Adrenal gland (tissue), 12 donors: ENCODE results near the gene CABP4. TPM values are rescaled to one million over a fixed set of nuclear protein-coding genes. Genes with fewer than 3 reads are reported as not detected.
"Not testable (repeated sequence)": the region's sequence is repeated elsewhere in the genome, so short reads cannot be mapped to it uniquely, and the experiment has no call there.

ENCODE experiments used
- DNase-seq, 7 donors: peaks; one replicate each; pipeline ENCODE4 v3.0.0-alpha.2; 2019 to 2020
- H3K27ac ChIP-seq, 5 donors: fragments of 200-600 bp; sonication (generic) in 4 of 5; 1 replicate in 3 of 5; 2 replicates in 2 of 5; pipeline versions ENCODE4 v1.5.1 to v1.8.0; 2016 to 2020; ENCODE audit warnings: mild to moderate bottlenecking in 1 of 5
- H3K27me3 ChIP-seq: fragments of 200-600 bp; 2 replicates; pipeline ENCODE4 v1.8.0; 2021
- H3K36me3 ChIP-seq, 2 donors: fragments of 200-600 bp; replicated peaks in 1 of 2; 1 replicate in 1 of 2; 2 replicates in 1 of 2; pipeline versions ENCODE4 v1.5.1 to v1.8.0; 2018 to 2022
- H3K4me1 ChIP-seq, 2 donors: fragments of 200-600 bp; replicated peaks in 1 of 2; 1 replicate in 1 of 2; 2 replicates in 1 of 2; pipeline versions ENCODE4 v1.5.1 to v1.8.0; 2018 to 2021
- H3K4me3 ChIP-seq, 4 donors: fragments of 200-600 bp; sonication (generic) in 3 of 4; one replicate each; pipeline ENCODE4 v1.5.1; 2016 to 2018
- H3K9me3 ChIP-seq, 3 donors: fragments of 200-600 bp; sonication (generic) in 1 of 3; replicated peaks in 1 of 3; 1 replicate in 2 of 3; 2 replicates in 1 of 3; pipeline versions ENCODE4 v1.5.1 to v1.8.0; 2016 to 2021
- CTCF ChIP-seq, 6 experiments: fragments of 450-650 bp in 4 of 6; fragments of 200-600 bp in 2 of 6; sonication (generic) in 1 of 6; IDR thresholded peaks; 1 replicate in 5 of 6; 2 replicates in 1 of 6; pipeline versions ENCODE4 v1.5.1 to v1.8.0; 2016 to 2021; ENCODE audit warnings: antibody characterized with exemption in 6 of 6, mild to moderate bottlenecking in 2 of 6, moderate library complexity in 1 of 6
- POLR2A ChIP-seq, 2 donors: fragments of 450-650 bp; IDR thresholded peaks; one replicate each; pipeline ENCODE4 v1.6.1; 2017; ENCODE audit warnings: antibody characterized with exemption in 2 of 2, mild to moderate bottlenecking in 2 of 2, moderate library complexity in 1 of 2
- WGBS, 4 donors: extraction: QIAGEN DNeasy Blood & Tissue Kit in 2 of 4; methylation state at CpG; one replicate each; pipeline versions ENCODE4 v1.1.5 to v1.1.7; 2013 to 2017; 5-methylcytosine and 5-hydroxymethylcytosine counted together
- intact Hi-C, 2 donors: fragments of 100-400 bp; cut with DNase I; formaldehyde crosslinking; loops; one replicate each; pipeline versions ENCODE4 v1.14.1 to v1.15.0; 2022 to 2023
- polyA plus RNA-seq, 3 donors: library from polyadenylated mRNA; stranded (reverse); fragments of 200-250 nt in 2 of 3; fragments of 350-450 nt in 1 of 3; fragmentation: Illumina TruSeq in 1 of 3; extraction: RNeasy Lipid Tissue Mini Kit (QIAGEN cat#74804) in 1 of 3; gene quantifications; one replicate each; pipeline ENCODE4 v1.2.3, GENCODE V29; 2013 to 2014
- total RNA-seq, 9 donors: library from RNA; depleted of rRNA in 4 of 9; stranded (reverse); fragments of >200 nt in 4 of 9; fragments of 120-200 nt in 1 of 9; fragmentation: NEBNext Ultra II Directional in 1 of 9; extraction: Animal tissue kit (Norgen Biotek cat#: 25700) in 1 of 9; gene quantifications; one replicate each; pipeline versions ENCODE4 v1.1.0 to v1.2.4, GENCODE V29; 2013 to 2023
- donor health status: healthy with polysubstance abuse.
- donor health status: Bipolar disorder and iron deficiency.
- donor health status: DM: yes; HTN: yes; CAD: no.
- donor health status: DM: no; HTN: no; CAD: no.
- donor health status: DM: no; HTN: no; CAD: no.
- donor health status: DM: yes; HTN: yes; CAD: no.

The CABP4 gene
- total and polyA plus RNA-seq, 12 donors: 0.28 to 3.8 (median 1.5) TPM; not detected in 1

- no peak for DNase-seq
- H3K4me1 ChIP-seq: peaks cover 25 to 44% of the 10 kb centered on the region in 2 donors
- TF ChIP-seq CTCF (IDR thresholded peaks at IDR 0.05) (no peak), POLR2A (IDR thresholded peaks at IDR 0.05) (no peak)
- peak overlapping the region in 3 of 4 donors; percentile 37 to 74 (median 52) for H3K4me3 ChIP-seq
- no peaks in the 10 kb centered on the region for H3K9me3 ChIP-seq
- no peaks in the 10 kb centered on the region for H3K36me3 ChIP-seq
- H3K27ac ChIP-seq: peak overlapping the region; percentile 90 to 98 (median 93)
- intact Hi-C loops: no loop called here
- 43 to 63% (median 53%) methylated on average over 3 of the region's 3 CpGs for WGBS, 4 donors
- no peaks in the 10 kb centered on the region for H3K27me3 ChIP-seq
Measured at GRCh38 chr11:67465189-67465510, 10.0 kb downstream of the CABP4 start.

DNA sequence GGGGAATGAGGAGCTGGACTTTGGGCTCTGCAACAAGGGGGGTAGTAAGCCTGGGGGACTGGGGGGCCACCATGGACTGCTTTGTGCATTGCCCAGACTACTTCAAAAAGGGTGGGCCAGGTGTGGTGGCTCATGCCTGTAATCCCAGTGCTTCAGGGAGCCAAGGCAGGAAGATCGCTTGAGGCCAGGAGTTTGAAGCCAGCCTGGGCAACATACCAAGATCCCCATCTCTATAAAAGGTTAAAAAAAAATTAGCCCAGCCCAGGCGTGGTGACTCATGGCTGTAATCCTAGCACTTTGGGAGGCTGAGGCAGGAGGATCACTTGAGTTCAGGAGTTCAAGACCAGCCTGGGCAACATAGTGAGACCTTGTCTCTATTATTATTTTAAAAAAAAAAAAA, 10.4 kb downstream of the CABP4 start:
- H3K9me3 ChIP-seq, intact Hi-C loops, H3K36me3 ChIP-seq, H3K27me3 ChIP-seq: not testable (repeated sequence)
- WGBS, 4 donors: 50 to 86% (median 63%) methylated on average over 2 of the region's 2 CpGs
- peak in 1 of 7 donors; percentile 57 for DNase-seq
- Histone ChIP-seq H3K27ac (peak overlapping the region; percentile 90 to 98 (median 93)), H3K4me3 (peak overlapping the region in 2 of 4 donors; percentile 37 to 74), H3K4me1 (peaks cover 25 to 44% of the 10 kb centered on the region in 2 donors)

GRCh38 chr11:67466367-67466766, 11.2 kb downstream of the CABP4 start:
- intact Hi-C loops: no loop called here

GRCh38 chr11:67466962-67467771, 12.0 kb downstream of the CABP4 start:
- WGBS, 4 donors: 72 to 80% (median 77%) methylated on average over 9 to 11 of the region's 11 CpGs
- Histone ChIP-seq H3K4me3 (no peak overlapping the region), H3K9me3 (no peaks in the 10 kb centered on the region), H3K36me3 (no peaks in the 10 kb centered on the region), H3K4me1 (peaks cover 25 to 44% of the 10 kb centered on the region in 2 donors), H3K27me3 (no peaks in the 10 kb centered on the region), H3K27ac (peak overlapping the region in 2 of 5 donors; percentile 33 to 98)
- intact Hi-C loops: no loop called here
- peak in 1 of 7 donors; percentile 28 for DNase-seq
- TF ChIP-seq CTCF (IDR thresholded peaks at IDR 0.05) (no peak), POLR2A (IDR thresholded peaks at IDR 0.05) (no peak)

More at GRCh38 chr11:67466367-67466766, 11.2 kb downstream of the CABP4 start:
- TF ChIP-seq CTCF (IDR thresholded peaks at IDR 0.05) (no peak), POLR2A (IDR thresholded peaks at IDR 0.05) (no peak)
- Histone ChIP-seq H3K4me3 (no peak overlapping the region), H3K36me3 (no peaks in the 10 kb centered on the region), H3K4me1 (peaks cover 25 to 44% of the 10 kb centered on the region in 2 donors), H3K27me3 (no peaks in the 10 kb centered on the region), H3K27ac (peak overlapping the region in 2 of 5 donors; percentile 51 to 98), H3K9me3 (no peaks in the 10 kb centered on the region)
- 64 to 80% (median 77%) methylated on average over 2 to 5 of the region's 5 CpGs for WGBS, 4 donors
- DNase-seq: peak in 4 of 7 donors; percentile 27 to 70 (median 43)
